GM18499 (cell line): ENCODE measurements around the gene MTARC2.

ENCODE experiments used
- ATAC-seq: cut with Tn5 transposase; IDR thresholded peaks from one replicate; pipeline ENCODE4 v1.9.1; 2021; ENCODE audit warnings: moderate number of reproducible peaks; ENCODE audit not compliant: insufficient read depth, unreplicated experiment

The MTARC2 gene

DNA sequence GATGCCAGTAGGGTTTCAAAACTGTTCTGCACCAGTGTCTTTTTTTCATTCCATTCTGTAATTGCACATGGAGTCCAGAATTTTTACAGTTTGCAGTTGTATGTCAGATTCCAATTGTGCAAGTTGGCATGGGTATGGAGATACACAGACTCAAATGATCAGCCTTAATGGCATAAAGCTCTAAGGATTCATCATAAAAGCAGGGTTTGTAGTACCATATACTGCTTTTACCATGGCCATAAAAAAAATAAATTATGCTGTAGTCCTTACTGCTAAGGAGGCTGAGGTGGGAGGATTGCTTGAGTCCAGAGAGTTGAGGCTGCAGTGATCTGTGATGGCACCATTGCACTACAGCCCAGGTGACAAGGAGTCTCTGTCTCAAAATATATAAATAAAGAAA lies 48.9 kb downstream of the MTARC2 start:
- no peak for ATAC-seq

GRCh38 chr1:220797553-220797952 lies 49.4 kb downstream of the MTARC2 start:
- no peak for ATAC-seq

DNA sequence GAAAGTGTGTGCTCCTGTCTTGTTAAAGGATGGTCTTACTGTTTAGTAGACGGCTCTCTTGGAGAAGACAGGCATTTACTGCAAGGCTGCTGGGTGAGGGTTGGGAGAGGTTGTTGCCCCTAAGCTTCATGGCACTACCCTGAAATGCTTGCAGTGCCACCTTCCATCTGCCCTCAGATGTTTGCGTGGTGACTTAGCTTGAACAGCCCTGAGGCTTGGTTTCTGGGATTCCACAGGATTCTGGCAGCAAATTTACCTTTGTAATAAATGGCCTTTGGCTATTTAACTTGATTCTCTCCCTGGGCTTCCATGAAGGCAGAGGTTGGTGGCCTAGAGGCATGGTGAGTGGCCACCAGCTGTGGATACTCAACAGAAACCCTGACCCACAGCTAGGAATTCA lies 50.2 kb downstream of the MTARC2 start:
- ATAC-seq, result no peak

GRCh38 chr1:220800262-220800661 lies 52.1 kb downstream of the MTARC2 start:
- ATAC-seq, result no peak

GRCh38 chr1:220803401-220804201 lies 55.5 kb downstream of the MTARC2 start:
- ATAC-seq, result no peak

DNA sequence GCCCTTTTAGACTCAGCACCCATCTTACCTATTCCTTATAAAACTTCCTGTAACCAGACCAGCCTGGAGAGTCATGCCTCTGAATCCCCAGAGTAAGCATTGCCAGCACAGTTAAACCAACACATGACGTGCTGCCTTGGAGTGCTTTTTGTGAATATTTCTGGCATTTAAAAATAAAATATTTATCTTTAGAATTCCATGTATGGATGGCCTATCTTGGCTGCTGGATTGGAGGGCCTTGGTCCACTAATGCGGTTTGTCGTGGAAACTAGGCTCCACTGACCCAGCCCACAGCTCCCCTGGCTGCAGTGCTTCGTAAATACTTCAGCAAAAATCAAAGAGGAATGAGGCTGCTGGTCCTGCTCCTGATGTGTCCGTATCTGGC lies 56.1 kb downstream of the MTARC2 start:
- no peak for ATAC-seq

DNA sequence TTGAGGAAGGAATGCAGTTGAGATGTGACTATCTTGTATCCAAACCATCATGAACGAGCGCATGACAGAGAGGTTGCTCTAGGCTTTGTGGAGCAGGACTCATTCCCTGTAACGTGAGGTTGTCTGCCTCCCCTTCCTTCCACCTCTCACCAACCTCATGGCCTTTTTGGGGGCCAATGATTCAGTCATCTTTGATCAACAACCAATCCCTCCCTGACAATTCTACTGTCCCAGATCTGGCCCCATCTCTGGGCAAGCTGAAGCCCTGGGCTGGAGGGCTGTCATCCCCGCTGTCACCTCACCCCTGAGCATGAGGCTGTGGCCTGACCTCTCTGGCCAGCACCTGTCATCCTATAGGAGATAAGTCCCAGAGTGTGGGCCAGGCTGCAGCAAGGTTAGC lies 58.3 kb downstream of the MTARC2 start:
- ATAC-seq, result no peak

DNA sequence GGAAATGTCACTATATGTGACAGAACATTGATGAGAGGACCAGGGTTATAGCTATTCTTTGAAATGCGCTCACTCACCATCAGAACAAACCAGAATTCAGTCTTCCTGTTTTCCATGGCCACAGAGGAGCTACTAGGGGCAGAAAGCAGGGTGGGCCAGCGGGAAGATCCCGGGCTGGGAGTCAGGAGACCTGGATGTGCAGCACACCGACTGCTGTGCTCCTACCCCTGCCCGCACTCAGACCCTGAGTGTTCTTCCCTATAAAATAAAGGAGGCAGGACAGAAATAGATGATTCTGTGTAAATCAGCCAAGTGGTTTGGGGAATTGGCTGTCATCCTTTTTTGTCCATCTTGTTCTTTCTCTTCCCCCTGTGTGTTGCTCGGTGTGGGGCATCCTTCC lies 59.6 kb downstream of the MTARC2 start:
- no peak for ATAC-seq

GRCh38 chr1:220808345-220809186 lies 60.4 kb downstream of the MTARC2 start:
- no peak for ATAC-seq

GRCh38 chr1:220809187-220809550 lies 61.0 kb downstream of the MTARC2 start:
- no peak for ATAC-seq

GRCh38 chr1:220809704-220810103 lies 61.6 kb downstream of the MTARC2 start:
- ATAC-seq, result no peak

- ATAC-seq, result peak; percentile 97
Observed at GRCh38 chr1:220810179-220810653, 62.1 kb downstream of the MTARC2 start.

- ATAC-seq, result no peak
Observed at GRCh38 chr1:220810963-220811362, 62.8 kb downstream of the MTARC2 start.

GRCh38 chr1:220811695-220812094 lies 63.6 kb downstream of the MTARC2 start:
- ATAC-seq, result no peak

- no peak for ATAC-seq
Observed at GRCh38 chr1:220812308-220812707, 64.2 kb downstream of the MTARC2 start.

GRCh38 chr1:220813013-220813412 lies 64.9 kb downstream of the MTARC2 start:
- no peak for ATAC-seq

DNA sequence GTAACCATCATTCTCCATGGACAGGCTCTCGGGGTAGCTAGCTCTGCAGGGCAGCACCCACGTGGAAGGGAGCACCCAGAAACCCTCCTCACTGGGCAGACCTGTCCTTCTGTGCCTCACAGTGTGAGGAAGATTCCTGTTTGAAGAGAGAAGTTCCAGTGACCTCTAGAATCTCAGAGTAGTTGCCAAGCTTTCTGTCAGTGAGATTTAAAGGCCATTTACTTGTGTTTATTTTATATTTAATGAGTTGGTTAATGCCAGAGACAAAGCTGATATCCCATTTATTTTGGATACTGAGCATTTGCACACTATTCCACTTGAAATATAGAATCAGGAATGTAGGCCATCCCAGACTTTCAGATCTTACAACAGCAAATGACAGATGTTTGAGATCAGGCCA lies 67.3 kb downstream of the MTARC2 start:
- no peak for ATAC-seq

DNA sequence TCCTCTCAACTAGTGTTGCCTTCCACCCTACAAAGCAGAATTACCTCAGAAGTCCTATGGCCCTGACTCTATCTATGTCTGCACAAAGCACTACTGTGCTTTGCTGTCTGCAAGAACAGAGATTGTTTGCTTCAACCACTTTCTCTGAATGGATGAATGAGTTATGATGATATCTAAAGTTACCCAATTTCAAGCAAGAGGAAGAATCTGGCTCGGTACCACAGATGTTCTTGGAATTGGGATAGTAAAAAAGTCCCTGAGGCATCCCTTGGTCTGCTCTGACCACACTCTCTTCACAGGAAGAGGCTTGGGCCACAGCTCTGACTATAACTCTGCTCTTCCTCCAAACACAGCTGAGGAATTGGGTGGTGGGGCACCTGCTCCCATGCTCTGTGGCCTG lies 69.8 kb downstream of the MTARC2 start:
- no peak for ATAC-seq

DNA sequence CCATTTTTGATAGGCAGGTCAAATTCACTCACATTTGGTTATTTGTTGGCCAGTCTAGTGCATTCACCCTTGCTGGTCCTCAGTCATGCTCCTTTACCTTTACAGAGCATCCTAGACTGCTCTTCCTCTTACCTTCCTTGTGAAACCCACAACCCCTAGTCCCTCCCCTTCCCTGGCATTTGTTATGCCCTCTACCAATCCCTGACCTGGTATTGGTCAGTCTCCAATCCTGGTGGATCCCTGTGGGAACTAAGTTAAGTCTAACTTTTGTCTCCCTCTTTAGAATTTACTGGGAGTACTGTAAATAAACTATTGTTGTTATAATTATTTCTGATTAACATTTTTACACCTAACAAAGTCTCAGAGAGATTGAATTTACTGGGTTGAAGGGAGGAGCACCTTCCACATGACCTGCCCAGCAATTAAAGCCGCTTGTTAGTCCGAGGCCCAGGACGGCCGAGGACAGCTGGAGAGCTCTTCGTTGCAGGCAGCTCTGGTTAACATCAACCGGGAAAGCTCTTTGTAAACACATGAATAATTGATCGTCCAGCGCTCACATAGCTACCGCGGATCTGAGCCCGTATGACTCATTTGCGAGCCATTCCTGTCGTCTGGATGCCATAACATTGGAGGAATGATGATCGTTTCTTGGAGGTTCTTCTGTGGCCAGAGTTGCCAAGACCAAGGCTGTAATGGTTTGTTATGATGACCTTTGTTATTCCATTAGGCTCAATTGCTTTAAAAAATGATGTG lies 70.5 kb downstream of the MTARC2 start:
- no peak for ATAC-seq

DNA sequence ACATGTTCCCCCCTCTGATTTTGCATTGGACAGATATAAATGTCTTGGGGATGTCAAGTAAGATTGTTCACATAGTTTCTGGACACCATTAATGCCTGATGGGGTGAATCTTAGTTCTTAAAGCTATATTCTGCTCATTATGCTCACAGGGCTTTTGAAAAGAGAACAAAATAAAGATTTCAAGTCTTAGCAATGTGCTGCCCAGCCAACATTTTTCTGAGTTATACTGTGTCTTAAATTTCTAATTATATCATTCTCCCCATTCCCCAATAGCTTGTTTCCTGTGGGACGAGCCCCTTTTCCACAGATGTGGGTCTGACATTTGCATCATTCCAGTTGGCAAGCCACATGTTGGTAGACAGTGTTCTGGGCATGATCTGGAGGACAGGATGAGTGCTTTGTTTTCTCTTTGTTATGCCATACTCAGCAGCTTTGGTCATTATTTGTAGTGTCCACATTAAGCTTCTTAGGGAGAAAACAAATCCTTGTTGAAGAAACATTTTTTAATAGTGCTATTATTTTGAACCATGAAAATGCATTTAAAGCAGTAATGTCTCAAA lies 71.4 kb downstream of the MTARC2 start:
- no peak for ATAC-seq
